Peyer's patch (tissue), 4 donors: ENCODE results near the gene BTBD16. TPM values are rescaled to one million over a fixed set of nuclear protein-coding genes. Genes with fewer than 3 reads are reported as not detected.

Experiments
- DNase-seq, 3 donors: peaks; one replicate each; pipeline ENCODE4 v3.0.0-alpha.2; 2017 to 2019
- H3K27ac ChIP-seq, 4 donors: fragments of 200-600 bp; sonication (generic); one replicate each; pipeline ENCODE4 v1.5.1; 2016 to 2019
- H3K27me3 ChIP-seq, 2 donors: fragments of 200-600 bp; sonication (generic); one replicate each; pipeline ENCODE4 v1.5.1; 2019
- H3K36me3 ChIP-seq, 3 donors: fragments of 200-600 bp; sonication (generic); one replicate each; pipeline ENCODE4 v1.5.1; 2016 to 2019
- H3K4me1 ChIP-seq, 4 donors: fragments of 200-600 bp; sonication (generic); one replicate each; pipeline ENCODE4 v1.5.1; 2016 to 2019
- H3K4me3 ChIP-seq, 4 donors: fragments of 200-600 bp; sonication (generic); 1 replicate in 3 of 4; 2 replicates in 1 of 4; pipeline ENCODE4 v1.5.1; 2016 to 2019; ENCODE audit warnings: mild to moderate bottlenecking in 1 of 4
- H3K9me3 ChIP-seq, 4 donors: fragments of 200-600 bp; sonication (generic); one replicate each; pipeline ENCODE4 v1.5.1; 2016 to 2019; ENCODE audit warnings: mild to moderate bottlenecking in 1 of 4
- POLR2A ChIP-seq, 2 donors: fragments of 450-650 bp; IDR thresholded peaks; one replicate each; pipeline ENCODE4 v1.5.1; 2017; ENCODE audit warnings: antibody characterized with exemption in 2 of 2, mild to moderate bottlenecking in 2 of 2, moderate library complexity in 2 of 2
- total RNA-seq, 4 donors: library from RNA; depleted of rRNA; stranded (reverse); fragments of >200 nt; gene quantifications; one replicate each; pipeline ENCODE4 v1.1.0, GENCODE V29; 2016
- TF ChIP-seq, protein P1 (sequence below), 6 experiments: fragments of 450-650 bp in 4 of 6; fragments of 200-600 bp in 2 of 6; sonication (generic) in 1 of 6; IDR thresholded peaks; one replicate each; pipeline ENCODE4 v1.5.1; 2017 to 2019; ENCODE audit warnings: antibody characterized with exemption in 6 of 6, mild to moderate bottlenecking in 3 of 6, moderate library complexity in 1 of 6

BTBD16 gene
- total RNA-seq, 4 donors from 2014 or later = not detected

DNA sequence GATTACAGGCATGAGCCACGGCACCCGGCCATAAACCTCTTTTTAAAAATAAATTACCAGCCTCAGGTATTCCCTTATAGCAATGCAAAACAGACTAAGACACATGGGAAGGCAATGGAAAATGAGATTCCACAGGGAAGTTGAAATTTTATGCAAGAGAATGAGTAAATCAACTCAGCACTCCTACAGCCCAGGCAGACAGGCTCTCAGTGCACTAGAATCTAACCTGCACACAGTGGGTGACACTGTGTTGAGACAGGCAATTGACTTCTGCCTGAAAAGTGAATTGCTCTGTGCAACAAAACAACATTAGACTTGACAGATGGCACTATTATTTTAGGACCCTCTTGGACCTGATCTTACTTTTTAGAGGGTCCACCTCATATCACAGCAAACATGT, 83.3 kb downstream of the BTBD16 start:
- no peak overlapping the region for H3K4me3 ChIP-seq
- TF ChIP-seq POLR2A (IDR thresholded peaks at IDR 0.05) = no peak
- TF ChIP-seq, protein P1, sequence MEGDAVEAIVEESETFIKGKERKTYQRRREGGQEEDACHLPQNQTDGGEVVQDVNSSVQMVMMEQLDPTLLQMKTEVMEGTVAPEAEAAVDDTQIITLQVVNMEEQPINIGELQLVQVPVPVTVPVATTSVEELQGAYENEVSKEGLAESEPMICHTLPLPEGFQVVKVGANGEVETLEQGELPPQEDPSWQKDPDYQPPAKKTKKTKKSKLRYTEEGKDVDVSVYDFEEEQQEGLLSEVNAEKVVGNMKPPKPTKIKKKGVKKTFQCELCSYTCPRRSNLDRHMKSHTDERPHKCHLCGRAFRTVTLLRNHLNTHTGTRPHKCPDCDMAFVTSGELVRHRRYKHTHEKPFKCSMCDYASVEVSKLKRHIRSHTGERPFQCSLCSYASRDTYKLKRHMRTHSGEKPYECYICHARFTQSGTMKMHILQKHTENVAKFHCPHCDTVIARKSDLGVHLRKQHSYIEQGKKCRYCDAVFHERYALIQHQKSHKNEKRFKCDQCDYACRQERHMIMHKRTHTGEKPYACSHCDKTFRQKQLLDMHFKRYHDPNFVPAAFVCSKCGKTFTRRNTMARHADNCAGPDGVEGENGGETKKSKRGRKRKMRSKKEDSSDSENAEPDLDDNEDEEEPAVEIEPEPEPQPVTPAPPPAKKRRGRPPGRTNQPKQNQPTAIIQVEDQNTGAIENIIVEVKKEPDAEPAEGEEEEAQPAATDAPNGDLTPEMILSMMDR (IDR thresholded peaks at IDR 0.05) = no peak

DNA sequence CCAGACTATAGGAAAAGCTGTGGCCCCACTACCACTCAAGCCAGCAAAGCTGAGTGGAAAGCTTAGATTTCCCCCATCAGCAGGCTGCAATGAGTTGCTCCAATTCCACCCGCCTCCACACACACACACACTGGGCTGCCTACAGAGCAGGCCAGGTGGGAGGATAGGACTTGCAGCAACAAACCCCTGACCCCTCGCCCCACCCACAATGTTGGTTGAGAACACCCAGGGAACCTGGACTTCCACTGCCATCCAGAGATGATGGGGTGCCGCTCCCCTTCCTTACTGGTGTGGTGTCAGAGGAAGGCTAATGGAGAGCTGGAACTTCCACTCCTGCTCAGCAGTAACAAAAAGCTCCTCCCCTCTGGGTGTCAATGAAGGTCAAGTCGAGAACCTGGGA, 86.6 kb downstream of the BTBD16 start:
- no peak overlapping the region for H3K27ac ChIP-seq
- H3K27me3 ChIP-seq = no peaks in the 10 kb centered on the region
- H3K9me3 ChIP-seq = no peaks in the 10 kb centered on the region
- peak in 1 of 3 donors; percentile 14 for DNase-seq
- no peaks in the 10 kb centered on the region for H3K4me1 ChIP-seq
- no peaks in the 10 kb centered on the region for H3K36me3 ChIP-seq
- no peak overlapping the region for H3K4me3 ChIP-seq
- TF ChIP-seq, protein P1 (IDR thresholded peaks at IDR 0.05) = no peak
- TF ChIP-seq POLR2A (IDR thresholded peaks at IDR 0.05) = no peak

More for the DNA sequence above, 83.3 kb downstream of the BTBD16 start:
- no peak overlapping the region for H3K27ac ChIP-seq
- peaks cover 0 to 5% (median 2%) of the 10 kb centered on the region in 4 donors for H3K4me1 ChIP-seq
- H3K36me3 ChIP-seq = no peaks in the 10 kb centered on the region
- no peaks in the 10 kb centered on the region for H3K27me3 ChIP-seq
- H3K9me3 ChIP-seq = no peaks in the 10 kb centered on the region
- no peak for DNase-seq

DNA sequence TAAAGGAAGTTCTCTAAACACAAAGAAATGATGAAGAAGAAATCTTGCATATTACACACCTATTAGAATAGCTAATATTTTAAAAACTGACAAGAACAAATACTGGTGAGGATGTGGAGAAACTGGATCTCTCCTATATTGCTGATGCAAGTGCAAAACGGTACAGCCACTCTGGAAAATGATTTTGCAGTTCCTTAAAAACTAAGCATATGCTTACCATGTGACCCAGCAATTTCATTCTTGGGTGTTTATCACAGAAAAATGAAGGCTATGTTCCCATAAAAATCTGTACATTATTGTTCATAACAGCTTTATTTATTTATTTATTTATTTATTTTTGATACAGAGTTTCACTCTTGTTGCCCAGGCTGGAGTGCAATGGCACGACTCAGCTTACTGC, 88.5 kb downstream of the BTBD16 start:
- H3K4me1 ChIP-seq = no peaks in the 10 kb centered on the region
- TF ChIP-seq, protein P1 (IDR thresholded peaks at IDR 0.05) = no peak
- TF ChIP-seq POLR2A (IDR thresholded peaks at IDR 0.05) = no peak
- H3K9me3 ChIP-seq = no peaks in the 10 kb centered on the region
- DNase-seq = no peak
- no peaks in the 10 kb centered on the region for H3K36me3 ChIP-seq
- no peak overlapping the region for H3K4me3 ChIP-seq
- no peak overlapping the region for H3K27ac ChIP-seq
- H3K27me3 ChIP-seq = no peaks in the 10 kb centered on the region

DNA sequence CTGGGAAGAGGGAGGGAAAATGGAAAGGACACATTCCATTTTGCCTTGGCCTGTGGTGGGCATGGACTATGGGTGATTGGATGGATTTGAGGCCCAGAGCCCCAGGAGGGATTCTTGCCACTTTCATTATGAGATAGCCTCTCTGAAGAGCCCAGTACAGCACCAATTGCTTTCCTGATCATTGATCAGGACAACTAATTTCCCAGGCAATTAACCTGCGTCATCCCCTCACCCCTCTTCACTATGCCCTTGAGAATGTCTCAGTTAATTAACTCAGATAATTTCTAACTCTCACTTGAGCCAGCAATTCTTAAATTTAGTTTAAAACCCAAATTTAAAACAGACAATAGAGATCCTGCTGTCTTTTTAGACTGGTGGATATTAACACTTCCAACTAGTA, 90.0 kb downstream of the BTBD16 start:
- no peaks in the 10 kb centered on the region for H3K9me3 ChIP-seq
- no peak overlapping the region for H3K4me3 ChIP-seq
- TF ChIP-seq, protein P1 (IDR thresholded peaks at IDR 0.05) = no peak
- no peak for TF ChIP-seq POLR2A (IDR thresholded peaks at IDR 0.05)
- no peaks in the 10 kb centered on the region for H3K27me3 ChIP-seq
- no peak for DNase-seq
- no peaks in the 10 kb centered on the region for H3K4me1 ChIP-seq
- H3K36me3 ChIP-seq = no peaks in the 10 kb centered on the region
- H3K27ac ChIP-seq = no peak overlapping the region

DNA sequence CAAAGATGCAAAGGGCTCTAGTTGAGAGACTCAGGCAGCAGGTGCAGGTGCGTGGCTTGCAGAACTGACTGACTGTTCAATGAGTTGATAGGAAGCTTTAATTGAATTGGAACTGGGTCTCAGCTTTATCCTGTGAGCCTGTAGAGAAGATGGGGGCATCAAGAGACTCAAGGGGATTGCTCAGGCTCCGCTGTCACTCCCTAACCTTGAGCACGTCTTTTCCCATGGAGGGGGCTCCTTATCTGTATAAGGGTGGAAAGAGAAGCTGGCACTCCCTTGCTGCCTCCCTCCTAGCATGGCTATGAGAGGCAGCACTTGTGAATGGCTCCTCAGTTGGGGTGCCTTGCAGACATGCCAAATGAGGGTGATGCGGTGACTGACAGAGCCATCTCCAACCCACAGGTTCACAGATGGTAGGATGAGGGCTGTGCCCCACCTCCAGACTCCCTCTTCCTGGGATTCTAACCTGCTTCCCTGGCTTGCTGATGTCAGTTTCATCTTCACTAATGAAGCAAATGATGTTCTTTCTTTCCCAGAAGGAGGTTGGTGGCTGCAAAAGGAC, 91.0 kb downstream of the BTBD16 start:
- Histone ChIP-seq H3K36me3 (no peaks in the 10 kb centered on the region), H3K4me3 (no peak overlapping the region), H3K4me1 (no peaks in the 10 kb centered on the region), H3K27ac (no peak overlapping the region), H3K27me3 (no peaks in the 10 kb centered on the region), H3K9me3 (no peaks in the 10 kb centered on the region)
- DNase-seq = no peak
- no peak for TF ChIP-seq POLR2A (IDR thresholded peaks at IDR 0.05)
- TF ChIP-seq, protein P1 (IDR thresholded peaks at IDR 0.05) = no peak

DNA sequence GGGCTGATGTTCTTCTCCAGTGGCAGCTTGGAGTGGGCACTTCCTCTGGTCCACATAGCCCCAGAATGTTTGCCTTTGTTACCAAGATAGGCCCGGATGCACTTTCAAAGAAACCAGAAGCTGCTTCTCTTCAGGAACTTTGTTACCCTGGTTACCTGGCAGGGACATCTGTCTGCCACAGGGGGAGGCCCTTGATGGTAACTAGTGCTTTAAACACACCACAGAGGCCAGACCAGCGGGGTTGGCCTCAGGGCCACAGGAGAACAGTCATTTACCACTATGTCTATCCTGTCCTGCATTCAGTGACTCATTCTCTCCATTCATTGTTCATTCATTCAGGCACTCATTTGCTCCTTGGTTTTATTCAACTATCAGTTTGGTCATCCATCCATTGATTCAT, 91.5 kb downstream of the BTBD16 start:
- H3K4me3 ChIP-seq = no peak overlapping the region
- H3K36me3 ChIP-seq = no peaks in the 10 kb centered on the region
- no peaks in the 10 kb centered on the region for H3K9me3 ChIP-seq
- no peaks in the 10 kb centered on the region for H3K4me1 ChIP-seq
- no peak overlapping the region for H3K27ac ChIP-seq
- no peaks in the 10 kb centered on the region for H3K27me3 ChIP-seq
- TF ChIP-seq, protein P1 (IDR thresholded peaks at IDR 0.05) = no peak
- no peak for TF ChIP-seq POLR2A (IDR thresholded peaks at IDR 0.05)
- no peak for DNase-seq
